ENCODE results near the gene DMKN. TPM values are rescaled to one million over a fixed set of nuclear protein-coding genes. Genes with fewer than 3 reads are reported as not detected.

DMKN gene
- total and polyA plus RNA-seq, 5 donors from 2014 or later: 0.74 to 1.6 (median 1.0) TPM; not detected in 2

- H3K4me1 ChIP-seq (ENCODE audit: control insufficient read depth, insufficient read depth, low read length, poor library complexity, severe bottlenecking): peaks cover 15% of the 10 kb centered on the region
- no peak overlapping the region for H3K27ac ChIP-seq (ENCODE audit: insufficient read depth, low read length, poor library complexity, severe bottlenecking)
- no peaks in the 10 kb centered on the region for H3K27me3 ChIP-seq (ENCODE audit: control insufficient read depth, insufficient read depth, low read length)
- no peak for ATAC-seq (ENCODE audit: low read depth in 2 of 2)
- H3K9me3 ChIP-seq (ENCODE audit: control insufficient read depth in 2 of 2, low read length in 2 of 2): no peaks in the 10 kb centered on the region
- Mint-ChIP-seq H3K27ac (peak overlapping the region in 1 of 3 donors; percentile 76), H3K36me3 (no peaks in the 10 kb centered on the region), H3K9me3 (no peaks in the 10 kb centered on the region), H3K27me3 (peaks cover 27% of the 10 kb centered on the region), H3K4me3 (peak overlapping the region in 2 of 4 donors; percentile 8 to 43), H3K4me1 (peaks cover 0 to 20% (median 3%) of the 10 kb centered on the region in 4 donors)
- DNase-seq: no peak
- H3K4me3 ChIP-seq (ENCODE audit: low read depth, low read length): no peak overlapping the region
- no peaks in the 10 kb centered on the region for H3K36me3 ChIP-seq (ENCODE audit: control insufficient read depth, insufficient read depth, low read length)
These were observed 45.8 kb upstream of the DMKN start for GRCh38 chr19:35559281-35559659.

- Histone ChIP-seq H3K9me3 (ENCODE audit: control insufficient read depth in 2 of 2, low read length in 2 of 2) (no peaks in the 10 kb centered on the region), H3K27ac (ENCODE audit: insufficient read depth, low read length, poor library complexity, severe bottlenecking) (no peak overlapping the region), H3K36me3 (ENCODE audit: control insufficient read depth, insufficient read depth, low read length) (no peaks in the 10 kb centered on the region), H3K4me1 (ENCODE audit: control insufficient read depth, insufficient read depth, low read length, poor library complexity, severe bottlenecking) (peaks cover 15% of the 10 kb centered on the region), H3K4me3 (ENCODE audit: low read depth, low read length) (no peak overlapping the region), H3K27me3 (ENCODE audit: control insufficient read depth, insufficient read depth, low read length) (no peaks in the 10 kb centered on the region)
- no peak for DNase-seq
- Mint-ChIP-seq H3K27ac (no peak overlapping the region), H3K4me1 (peaks cover 0 to 20% (median 3%) of the 10 kb centered on the region in 4 donors), H3K36me3 (no peaks in the 10 kb centered on the region), H3K27me3 (peaks cover 27% of the 10 kb centered on the region), H3K4me3 (peak overlapping the region in 2 of 4 donors; percentile 8 to 43), H3K9me3 (no peaks in the 10 kb centered on the region)
- no peak for ATAC-seq (ENCODE audit: low read depth in 2 of 2)
These were observed 45.2 kb upstream of the DMKN start for GRCh38 chr19:35558400-35559280.

GRCh38 chr19:35557539-35558399, 44.3 kb upstream of the DMKN start:
- peak overlapping the region; percentile 32 for H3K4me3 ChIP-seq (ENCODE audit: low read depth, low read length)
- H3K9me3 ChIP-seq (ENCODE audit: control insufficient read depth in 2 of 2, low read length in 2 of 2): no peaks in the 10 kb centered on the region
- H3K4me1 Mint-ChIP-seq: peaks cover 0 to 20% (median 3%) of the 10 kb centered on the region in 4 donors
- peaks cover 0 to 1% (median 0%) of the 10 kb centered on the region in 7 donors for H3K9me3 Mint-ChIP-seq
- peaks cover 19% of the 10 kb centered on the region for H3K27me3 Mint-ChIP-seq
- peak; percentile 45 to 54 for ATAC-seq (ENCODE audit: low read depth in 2 of 2)
- H3K4me1 ChIP-seq (ENCODE audit: control insufficient read depth, insufficient read depth, low read length, poor library complexity, severe bottlenecking): peaks cover 15% of the 10 kb centered on the region
- no peaks in the 10 kb centered on the region for H3K36me3 Mint-ChIP-seq
- no peaks in the 10 kb centered on the region for H3K36me3 ChIP-seq (ENCODE audit: control insufficient read depth, insufficient read depth, low read length)
- peak overlapping the region in 1 of 3 donors; percentile 36 for H3K27ac Mint-ChIP-seq
- no peaks in the 10 kb centered on the region for H3K27me3 ChIP-seq (ENCODE audit: control insufficient read depth, insufficient read depth, low read length)
- no peak overlapping the region for H3K27ac ChIP-seq (ENCODE audit: insufficient read depth, low read length, poor library complexity, severe bottlenecking)
- DNase-seq: peak; percentile 24 to 57 (median 48)
- H3K4me3 Mint-ChIP-seq: peak overlapping the region; percentile 57 to 85 (median 64)

DNA sequence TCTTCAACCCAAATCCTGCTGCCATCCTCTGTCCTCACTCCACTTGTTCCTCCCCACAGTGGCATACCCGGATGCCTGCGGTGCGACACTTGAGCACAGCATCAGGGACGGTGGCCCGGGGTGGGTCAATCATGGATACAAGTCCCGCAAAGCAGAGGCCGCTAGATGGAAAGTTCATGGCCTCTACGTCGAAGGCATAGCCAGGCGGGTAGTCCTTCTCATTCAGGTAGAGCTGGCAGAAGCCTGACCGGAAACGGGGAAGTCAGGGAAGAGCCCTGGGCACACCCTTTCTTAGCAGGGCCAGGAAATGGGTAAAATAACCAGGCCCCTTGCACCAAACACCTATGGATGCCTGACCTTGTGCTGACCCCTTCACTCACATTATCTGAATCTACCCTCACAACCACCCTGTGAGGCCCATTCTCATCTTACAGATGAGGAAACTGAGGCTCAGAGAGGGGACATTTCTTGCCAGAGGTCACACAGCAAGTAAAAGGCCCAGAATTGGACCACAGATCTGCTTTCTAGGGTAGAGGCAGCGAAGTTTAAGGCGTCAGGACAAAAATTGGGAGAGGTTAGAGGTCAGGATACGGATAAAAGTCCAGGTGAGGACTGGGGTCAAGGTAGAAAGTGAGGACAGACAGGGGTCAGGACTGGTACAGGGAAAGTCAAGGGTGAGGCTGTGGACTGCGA, 43.5 kb upstream of the DMKN start:
- Mint-ChIP-seq H3K27ac (no peak overlapping the region), H3K27me3 (peaks cover 16% of the 10 kb centered on the region), H3K9me3 (peaks cover 0 to 1% (median 0%) of the 10 kb centered on the region in 7 donors), H3K4me1 (peaks cover 0 to 20% (median 3%) of the 10 kb centered on the region in 4 donors), H3K4me3 (peak overlapping the region in 3 of 4 donors; percentile 8 to 68 (median 58)), H3K36me3 (no peaks in the 10 kb centered on the region)
- DNase-seq: no peak
- no peak overlapping the region for H3K27ac ChIP-seq (ENCODE audit: insufficient read depth, low read length, poor library complexity, severe bottlenecking)
- ATAC-seq (ENCODE audit: low read depth in 2 of 2): no peak
- H3K4me3 ChIP-seq (ENCODE audit: low read depth, low read length): no peak overlapping the region
- no peaks in the 10 kb centered on the region for H3K36me3 ChIP-seq (ENCODE audit: control insufficient read depth, insufficient read depth, low read length)
- no peaks in the 10 kb centered on the region for H3K27me3 ChIP-seq (ENCODE audit: control insufficient read depth, insufficient read depth, low read length)
- H3K4me1 ChIP-seq (ENCODE audit: control insufficient read depth, insufficient read depth, low read length, poor library complexity, severe bottlenecking): peaks cover 15% of the 10 kb centered on the region
- no peaks in the 10 kb centered on the region for H3K9me3 ChIP-seq (ENCODE audit: control insufficient read depth in 2 of 2, low read length in 2 of 2)

- Histone ChIP-seq H3K4me1 (ENCODE audit: control insufficient read depth, insufficient read depth, low read length, poor library complexity, severe bottlenecking) (peaks cover 15% of the 10 kb centered on the region), H3K27me3 (ENCODE audit: control insufficient read depth, insufficient read depth, low read length) (no peaks in the 10 kb centered on the region), H3K27ac (ENCODE audit: insufficient read depth, low read length, poor library complexity, severe bottlenecking) (no peak overlapping the region), H3K4me3 (ENCODE audit: low read depth, low read length) (no peak overlapping the region), H3K9me3 (ENCODE audit: control insufficient read depth in 2 of 2, low read length in 2 of 2) (no peaks in the 10 kb centered on the region), H3K36me3 (ENCODE audit: control insufficient read depth, insufficient read depth, low read length) (no peaks in the 10 kb centered on the region)
- Mint-ChIP-seq H3K9me3 (peaks cover 0 to 1% (median 0%) of the 10 kb centered on the region in 7 donors), H3K36me3 (no peaks in the 10 kb centered on the region), H3K27ac (no peak overlapping the region), H3K4me3 (peak overlapping the region in 2 of 4 donors; percentile 58 to 70), H3K27me3 (peaks cover 10% of the 10 kb centered on the region), H3K4me1 (peaks cover 0 to 17% (median 3%) of the 10 kb centered on the region in 4 donors)
- no peak for ATAC-seq (ENCODE audit: low read depth in 2 of 2)
- no peak for DNase-seq
These were observed 42.7 kb upstream of the DMKN start for GRCh38 chr19:35556025-35556590.

GRCh38 chr19:35555301-35556005, 42.0 kb upstream of the DMKN start:
- H3K36me3 ChIP-seq (ENCODE audit: control insufficient read depth, insufficient read depth, low read length): peaks cover 2% of the 10 kb centered on the region
- H3K27me3 ChIP-seq (ENCODE audit: control insufficient read depth, insufficient read depth, low read length): no peaks in the 10 kb centered on the region
- H3K27ac ChIP-seq (ENCODE audit: insufficient read depth, low read length, poor library complexity, severe bottlenecking): no peak overlapping the region
- H3K9me3 Mint-ChIP-seq: peaks cover 0 to 1% (median 0%) of the 10 kb centered on the region in 7 donors
- H3K4me1 Mint-ChIP-seq: peaks cover 0 to 16% (median 1%) of the 10 kb centered on the region in 4 donors
- DNase-seq: no peak
- ATAC-seq (ENCODE audit: low read depth in 2 of 2): no peak
- H3K4me3 Mint-ChIP-seq: peak overlapping the region in 2 of 4 donors; percentile 58 to 70
- H3K27ac Mint-ChIP-seq: no peak overlapping the region
- no peak overlapping the region for H3K4me3 ChIP-seq (ENCODE audit: low read depth, low read length)
- peaks cover 15% of the 10 kb centered on the region for H3K4me1 ChIP-seq (ENCODE audit: control insufficient read depth, insufficient read depth, low read length, poor library complexity, severe bottlenecking)
- no peaks in the 10 kb centered on the region for H3K9me3 ChIP-seq (ENCODE audit: control insufficient read depth in 2 of 2, low read length in 2 of 2)
- no peaks in the 10 kb centered on the region for H3K36me3 Mint-ChIP-seq
- H3K27me3 Mint-ChIP-seq: peaks cover 3% of the 10 kb centered on the region
